ENCODE measurements around the gene SLC4A1AP. TPM values are rescaled to one million over a fixed set of nuclear protein-coding genes. Genes with fewer than 3 reads are reported as not detected.

The SLC4A1AP gene
- total and polyA plus RNA-seq, 2 donors (not counting 1 experiment from before 2014, with no cell fraction given), result 8.9 to 23.1 TPM

- TF ChIP-seq CTCF (IDR thresholded peaks at IDR 0.05) (no peak), EZH2 (IDR thresholded peaks at IDR 0.05; ENCODE audit: borderline replicate concordance, insufficient read depth, low read depth, low read length, poor library complexity, severe bottlenecking) (no peak)
- H3K27ac Mint-ChIP-seq, result no peak overlapping the region
- CTCF ChIA-PET, result interaction anchor here (2.2 kb wide), 1 partner anchor 15 kb away, joined by 6 read pairs; no protein-coding TSS in a partner anchor
Measured at GRCh38 chr2:27708666-27709065, 45.0 kb downstream of the SLC4A1AP start.

GRCh38 chr2:27709326-27709725, 45.6 kb downstream of the SLC4A1AP start:
- no peak overlapping the region for H3K27ac ChIP-seq (ENCODE audit: low read length in 2 of 2)
- H3K27me3 ChIP-seq (replicated peaks in 1 of 4; ENCODE audit: control extremely low read depth in 1 of 4, control insufficient read depth in 3 of 4, insufficient read depth in 4 of 4, low read length in 3 of 4), result peaks cover 0 to 5% (median 0%) of the 10 kb centered on the region in 4 experiments
- H3K79me2 ChIP-seq (ENCODE audit: control insufficient read depth, insufficient read depth, low read length), result no peaks in the 10 kb centered on the region
- H4K20me1 ChIP-seq (ENCODE audit: control insufficient read depth, insufficient read depth, low read length, poor library complexity, severe bottlenecking), result no peaks in the 10 kb centered on the region
- no peak overlapping the region for H3K4me3 ChIP-seq (ENCODE audit: control extremely low read depth in 1 of 5, extremely low read depth in 1 of 5, insufficient read depth in 1 of 5, low read depth in 2 of 5, low read length in 4 of 5)
- H3K36me3 ChIP-seq (replicated peaks in 1 of 2; ENCODE audit: control extremely low read depth in 1 of 2, control insufficient read depth in 1 of 2, extremely low read depth in 1 of 2, insufficient read depth in 2 of 2, low read length in 1 of 2), result no peaks in the 10 kb centered on the region
- Mint-ChIP-seq H3K4me3 (no peak overlapping the region), H3K27ac (no peak overlapping the region), H3K9me3 (ENCODE audit: insufficient read depth) (no peaks in the 10 kb centered on the region), H3K27me3 (peaks cover 24% of the 10 kb centered on the region), H3K4me1 (peaks cover 2% of the 10 kb centered on the region)
- POLR2A ChIA-PET, result no interaction called here
- intact Hi-C loops (cut with micrococcal nuclease), result no loop called here
- DNase-seq, result no peak
- ATAC-seq (ENCODE audit: low read depth), result no peak
- H3K4me1 ChIP-seq (ENCODE audit: control insufficient read depth in 2 of 2, insufficient read depth in 2 of 2, low read length in 2 of 2), result no peaks in the 10 kb centered on the region
- no peak for TF ChIP-seq EZH2 (IDR thresholded peaks at IDR 0.05; ENCODE audit: borderline replicate concordance, insufficient read depth, low read depth, low read length, poor library complexity, severe bottlenecking)
- H3K9me3 ChIP-seq (ENCODE audit: control extremely low read depth in 1 of 3, control insufficient read depth in 2 of 3, insufficient read depth in 1 of 3, low read length in 2 of 3), result peaks cover 0 to 1% (median 0%) of the 10 kb centered on the region in 3 donors
- no peak overlapping the region for H3K9ac ChIP-seq (ENCODE audit: low read length)
- WGBS (ENCODE audit: insufficient coverage), result no CpG with 5 or more reads among the region's 2 CpGs
- no peak overlapping the region for H2AFZ ChIP-seq (ENCODE audit: insufficient read depth, low read depth, low read length, poor library complexity, severe bottlenecking)
- CTCF ChIA-PET, result interaction anchor here (2.2 kb wide), 1 partner anchor 14 kb away, joined by 6 read pairs; no protein-coding TSS in a partner anchor
- H3K4me2 ChIP-seq (replicated peaks; ENCODE audit: low read depth, low read length, poor library complexity, severe bottlenecking), result no peak overlapping the region

More at GRCh38 chr2:27708666-27709065, 45.0 kb downstream of the SLC4A1AP start:
- Histone ChIP-seq H2AFZ (ENCODE audit: insufficient read depth, low read depth, low read length, poor library complexity, severe bottlenecking) (no peak overlapping the region), H3K4me1 (ENCODE audit: control insufficient read depth in 2 of 2, insufficient read depth in 2 of 2, low read length in 2 of 2) (no peaks in the 10 kb centered on the region), H3K9ac (ENCODE audit: low read length) (no peak overlapping the region), H3K9me3 (ENCODE audit: control extremely low read depth in 1 of 3, control insufficient read depth in 2 of 3, insufficient read depth in 1 of 3, low read length in 2 of 3) (peaks cover 0 to 1% (median 0%) of the 10 kb centered on the region in 3 donors), H4K20me1 (ENCODE audit: control insufficient read depth, insufficient read depth, low read length, poor library complexity, severe bottlenecking) (no peaks in the 10 kb centered on the region), H3K36me3 (replicated peaks in 1 of 2; ENCODE audit: control extremely low read depth in 1 of 2, control insufficient read depth in 1 of 2, extremely low read depth in 1 of 2, insufficient read depth in 2 of 2, low read length in 1 of 2) (no peaks in the 10 kb centered on the region), H3K79me2 (ENCODE audit: control insufficient read depth, insufficient read depth, low read length) (no peaks in the 10 kb centered on the region), H3K27me3 (replicated peaks in 1 of 4; ENCODE audit: control extremely low read depth in 1 of 4, control insufficient read depth in 3 of 4, insufficient read depth in 4 of 4, low read length in 3 of 4) (peaks cover 0 to 5% (median 0%) of the 10 kb centered on the region in 4 experiments), H3K4me3 (ENCODE audit: control extremely low read depth in 1 of 5, extremely low read depth in 1 of 5, insufficient read depth in 1 of 5, low read depth in 2 of 5, low read length in 4 of 5) (no peak overlapping the region), H3K4me2 (replicated peaks; ENCODE audit: low read depth, low read length, poor library complexity, severe bottlenecking) (no peak overlapping the region), H3K27ac (ENCODE audit: low read length in 2 of 2) (no peak overlapping the region)
- ATAC-seq (ENCODE audit: low read depth) (no peak), DNase-seq (no peak)
- Mint-ChIP-seq H3K9me3 (ENCODE audit: insufficient read depth) (no peaks in the 10 kb centered on the region), H3K27me3 (peaks cover 25% of the 10 kb centered on the region), H3K4me3 (no peak overlapping the region), H3K4me1 (peaks cover 4% of the 10 kb centered on the region)
- no CpG with 5 or more reads among the region's 3 CpGs for WGBS (ENCODE audit: insufficient coverage)
- POLR2A ChIA-PET, result no interaction called here
- intact Hi-C loops (cut with micrococcal nuclease), result no loop called here
